ENCODE data around the gene MESP2.

Gene MESP2

GRCh38 chr15:89797678-89798201 is 21.6 kb downstream of the MESP2 start:
- in situ Hi-C loops (cut with MboI; ENCODE audit: low sequenced_read_pairs): no loop called here

GRCh38 chr15:89799011-89799911 is 23.1 kb downstream of the MESP2 start:
- in situ Hi-C loops (cut with MboI; ENCODE audit: low sequenced_read_pairs): no loop called here

- in situ Hi-C loops (cut with MboI; ENCODE audit: low sequenced_read_pairs): no loop called here
Observed at GRCh38 chr15:89799918-89800498, 23.9 kb downstream of the MESP2 start.

GRCh38 chr15:89801471-89802195 is 25.5 kb downstream of the MESP2 start:
- in situ Hi-C loops (cut with MboI; ENCODE audit: low sequenced_read_pairs): no loop called here

- in situ Hi-C loops (cut with MboI; ENCODE audit: low sequenced_read_pairs): no loop called here
Observed at GRCh38 chr15:89802231-89802928, 26.2 kb downstream of the MESP2 start.

- in situ Hi-C loops (cut with MboI; ENCODE audit: low sequenced_read_pairs): no loop called here
Observed at GRCh38 chr15:89802986-89803824, 27.1 kb downstream of the MESP2 start.

GRCh38 chr15:89803941-89804800 is 28.0 kb downstream of the MESP2 start:
- in situ Hi-C loops (cut with MboI; ENCODE audit: low sequenced_read_pairs): no loop called here

GRCh38 chr15:89805241-89806209 is 29.4 kb downstream of the MESP2 start:
- in situ Hi-C loops (cut with MboI; ENCODE audit: low sequenced_read_pairs): no loop called here

- in situ Hi-C loops (cut with MboI; ENCODE audit: low sequenced_read_pairs): no loop called here
Observed at GRCh38 chr15:89806210-89806558, 30.1 kb downstream of the MESP2 start.

- in situ Hi-C loops (cut with MboI; ENCODE audit: low sequenced_read_pairs): no loop called here
Observed at GRCh38 chr15:89806559-89807550, 30.7 kb downstream of the MESP2 start.

GRCh38 chr15:89807689-89808088 is 31.6 kb downstream of the MESP2 start:
- in situ Hi-C loops (cut with MboI; ENCODE audit: low sequenced_read_pairs): no loop called here

- in situ Hi-C loops (cut with MboI; ENCODE audit: low sequenced_read_pairs): no loop called here
Observed at GRCh38 chr15:89808160-89808870, 32.2 kb downstream of the MESP2 start.

- in situ Hi-C loops (cut with MboI; ENCODE audit: low sequenced_read_pairs): no loop called here
Observed at GRCh38 chr15:89809093-89809786, 33.1 kb downstream of the MESP2 start.

GRCh38 chr15:89809787-89810148 is 33.6 kb downstream of the MESP2 start:
- in situ Hi-C loops (cut with MboI; ENCODE audit: low sequenced_read_pairs): no loop called here

GRCh38 chr15:89810837-89811236 is 34.7 kb downstream of the MESP2 start:
- in situ Hi-C loops (cut with MboI; ENCODE audit: low sequenced_read_pairs): no loop called here

Data from hTERT RPE-1 (cell line).